Renal cortical epithelial cell (primary cell): ENCODE results near the gene DDC. TPM values are rescaled to one million over a fixed set of nuclear protein-coding genes. Genes with fewer than 3 reads are reported as not detected.
"Not testable (repeated sequence)": the region's sequence is repeated elsewhere in the genome, so short reads cannot be mapped to it uniquely, and the experiment has no call there.

Experiments used
- DNase-seq: peaks from one replicate; pipeline ENCODE4 v3.0.0-alpha.2; 2011; ENCODE audit warnings: low read depth
- total RNA-seq: library from RNA; depleted of rRNA; stranded (reverse); fragments of >200 nt; gene quantifications from 2 replicates; pipeline ENCODE4 v1.2.3, GENCODE V29; 2014

Gene DDC
- total RNA-seq, 1 donor from 2014 or later: 2.7 TPM

- no peak for DNase-seq
These were observed 78.7 kb downstream of the DDC start for GRCh38 chr7:50486512-50486911.

GRCh38 chr7:50481867-50482266, 83.3 kb downstream of the DDC start:
- no peak for DNase-seq

GRCh38 chr7:50480797-50481196, 84.4 kb downstream of the DDC start:
- DNase-seq: peak; percentile 64

GRCh38 chr7:50479743-50480517, 85.3 kb downstream of the DDC start:
- no peak for DNase-seq

GRCh38 chr7:50477640-50478039, 87.6 kb downstream of the DDC start:
- peak; percentile 86 for DNase-seq

GRCh38 chr7:50476953-50477625, 88.1 kb downstream of the DDC start:
- DNase-seq: no peak

GRCh38 chr7:50475340-50475739, 89.9 kb downstream of the DDC start:
- DNase-seq: no peak

- DNase-seq: no peak
These were observed 90.6 kb downstream of the DDC start for GRCh38 chr7:50474382-50475160.

GRCh38 chr7:50473531-50473930, 91.7 kb downstream of the DDC start:
- no peak for DNase-seq

GRCh38 chr7:50472427-50472826, 92.8 kb downstream of the DDC start:
- DNase-seq: no peak

GRCh38 chr7:50471970-50472369, 93.2 kb downstream of the DDC start:
- no peak for DNase-seq

- DNase-seq: no peak
These were observed 94.7 kb downstream of the DDC start for GRCh38 chr7:50470250-50471163.

- no peak for DNase-seq
These were observed 96.0 kb downstream of the DDC start for GRCh38 chr7:50469181-50469580.

GRCh38 chr7:50467817-50468610, 97.2 kb downstream of the DDC start:
- peak; percentile 40 for DNase-seq

GRCh38 chr7:50466815-50467585, 98.2 kb downstream of the DDC start:
- peak; percentile 53 for DNase-seq

- no peak for DNase-seq
These were observed 102.2 kb downstream of the DDC start for GRCh38 chr7:50463035-50463434.

- no peak for DNase-seq
These were observed 102.8 kb downstream of the DDC start for GRCh38 chr7:50462361-50462760.

GRCh38 chr7:50461695-50462094, 103.5 kb downstream of the DDC start:
- no peak for DNase-seq

- not testable (repeated sequence) for DNase-seq
These were observed 106.0 kb downstream of the DDC start for GRCh38 chr7:50459183-50459582.

- not testable (repeated sequence) for DNase-seq
These were observed 106.6 kb downstream of the DDC start for GRCh38 chr7:50458651-50459050.
